ENCODE measurements around the gene FNBP1L.
A peak's percentile ranks its signal among the peaks of the same experiment; 100 is the strongest.

FNBP1L gene

GRCh38 chr1:93447481-93448291 is at the start of gene FNBP1L:
Gene FNBP1L, plus strand, starts transcription at chr1:93448118. Its CDS starts 164 bp downstream, at chr1:93448282.
- DNase-seq (ENCODE audit: low read depth in 2 of 2): peak; percentile 11 to 18

GRCh38 chr1:93399781-93400180 is 48.1 kb upstream of the FNBP1L start:
- DNase-seq (ENCODE audit: low read depth in 2 of 2): no peak

- DNase-seq (ENCODE audit: low read depth in 2 of 2): no peak
Measured at GRCh38 chr1:93408203-93408602, 39.7 kb upstream of the FNBP1L start.

- no peak for DNase-seq (ENCODE audit: low read depth in 2 of 2)
Measured at GRCh38 chr1:93411000-93411399, 36.9 kb upstream of the FNBP1L start.

GRCh38 chr1:93414749-93415148 is 33.2 kb upstream of the FNBP1L start:
- DNase-seq (ENCODE audit: low read depth in 2 of 2): no peak

- no peak for DNase-seq (ENCODE audit: low read depth in 2 of 2)
Measured at GRCh38 chr1:93415296-93415695, 32.6 kb upstream of the FNBP1L start.

- no peak for DNase-seq (ENCODE audit: low read depth in 2 of 2)
Measured at GRCh38 chr1:93416183-93416582, 31.7 kb upstream of the FNBP1L start.

GRCh38 chr1:93419344-93419743 is 28.6 kb upstream of the FNBP1L start:
- DNase-seq (ENCODE audit: low read depth in 2 of 2): no peak

- no peak for DNase-seq (ENCODE audit: low read depth in 2 of 2)
Measured at GRCh38 chr1:93420400-93420799, 27.5 kb upstream of the FNBP1L start.

GRCh38 chr1:93426181-93426580 is 21.7 kb upstream of the FNBP1L start:
- no peak for DNase-seq (ENCODE audit: low read depth in 2 of 2)

- DNase-seq (ENCODE audit: low read depth in 2 of 2): no peak
Measured at GRCh38 chr1:93427656-93428055, 20.3 kb upstream of the FNBP1L start.

GRCh38 chr1:93433407-93433961 is 14.4 kb upstream of the FNBP1L start:
- no peak for DNase-seq (ENCODE audit: low read depth in 2 of 2)

- DNase-seq (ENCODE audit: low read depth in 2 of 2): no peak
Measured at GRCh38 chr1:93434088-93434487, 13.8 kb upstream of the FNBP1L start.

GRCh38 chr1:93434987-93435386 is 12.9 kb upstream of the FNBP1L start:
- DNase-seq (ENCODE audit: low read depth in 2 of 2): no peak

- no peak for DNase-seq (ENCODE audit: low read depth in 2 of 2)
Measured at GRCh38 chr1:93435443-93435842, 12.5 kb upstream of the FNBP1L start.

- no peak for DNase-seq (ENCODE audit: low read depth in 2 of 2)
Measured at GRCh38 chr1:93436496-93436895, 11.4 kb upstream of the FNBP1L start.

- DNase-seq (ENCODE audit: low read depth in 2 of 2): no peak
Measured at GRCh38 chr1:93437976-93438605, 9.8 kb upstream of the FNBP1L start.

GRCh38 chr1:93438716-93439115 is 9.2 kb upstream of the FNBP1L start:
- no peak for DNase-seq (ENCODE audit: low read depth in 2 of 2)

- DNase-seq (ENCODE audit: low read depth in 2 of 2): no peak
Measured at GRCh38 chr1:93440272-93440671, 7.6 kb upstream of the FNBP1L start.

- no peak for DNase-seq (ENCODE audit: low read depth in 2 of 2)
Measured at GRCh38 chr1:93440706-93441105, 7.2 kb upstream of the FNBP1L start.

GRCh38 chr1:93441589-93441988 is 6.3 kb upstream of the FNBP1L start:
- no peak for DNase-seq (ENCODE audit: low read depth in 2 of 2)

- DNase-seq (ENCODE audit: low read depth in 2 of 2): no peak
Measured at GRCh38 chr1:93442008-93442666, 5.8 kb upstream of the FNBP1L start.

- no peak for DNase-seq (ENCODE audit: low read depth in 2 of 2)
Measured at GRCh38 chr1:93442741-93443140, 5.2 kb upstream of the FNBP1L start.
